Measurements from ENCODE around the gene JARID2. TPM values are rescaled to one million over a fixed set of nuclear protein-coding genes. Genes with fewer than 3 reads are reported as not detected.
A peak's percentile ranks its signal among the peaks of the same experiment; 100 is the strongest.

The JARID2 gene
- total and polyA plus RNA-seq, 3 donors from 2014 or later, result 36.1 to 60.8 (median 53.7) TPM

GRCh38 chr6:15484140-15484539, 238.3 kb downstream of the JARID2 start:
- Histone ChIP-seq H3K27me3 (no peaks in the 10 kb centered on the region), H3K4me3 (no peak overlapping the region), H3K36me3 (ENCODE audit: low read depth, missing control alignments) (no peaks in the 10 kb centered on the region), H3K4me1 (no peaks in the 10 kb centered on the region), H3K9me3 (no peaks in the 10 kb centered on the region), H3K27ac (no peak overlapping the region)
- TF ChIP-seq POLR2A (IDR thresholded peaks at IDR 0.05), result no peak
- no peak for TF ChIP-seq CTCF (IDR thresholded peaks at IDR 0.05)
- no peak for DNase-seq
- WGBS, 2 donors, result 85 to 90% methylated on average over 3 of the region's 3 CpGs
- intact Hi-C loops (cut with DNase I; ENCODE audit: low total_unique reads), result no loop called here

GRCh38 chr6:15484821-15485220, 239.0 kb downstream of the JARID2 start:
- no peaks in the 10 kb centered on the region for H3K27me3 ChIP-seq
- TF ChIP-seq CTCF (IDR thresholded peaks at IDR 0.05), result no peak
- no peak for TF ChIP-seq POLR2A (IDR thresholded peaks at IDR 0.05)
- H3K4me3 ChIP-seq, result no peak overlapping the region
- DNase-seq, result no peak
- 91 to 92% methylated on average over 4 of the region's 4 CpGs for WGBS, 2 donors
- peaks cover 4% of the 10 kb centered on the region for H3K4me1 ChIP-seq
- intact Hi-C loops (cut with DNase I; ENCODE audit: low total_unique reads), result no loop called here
- H3K27ac ChIP-seq, result no peak overlapping the region
- H3K36me3 ChIP-seq (ENCODE audit: low read depth, missing control alignments), result no peaks in the 10 kb centered on the region
- H3K9me3 ChIP-seq, result no peaks in the 10 kb centered on the region

GRCh38 chr6:15485936-15486335, 240.1 kb downstream of the JARID2 start:
- peak; percentile 9 for DNase-seq
- intact Hi-C loops (cut with DNase I; ENCODE audit: low total_unique reads), result no loop called here
- Histone ChIP-seq H3K36me3 (ENCODE audit: low read depth, missing control alignments) (no peaks in the 10 kb centered on the region), H3K27ac (no peak overlapping the region), H3K27me3 (no peaks in the 10 kb centered on the region), H3K9me3 (no peaks in the 10 kb centered on the region), H3K4me1 (peaks cover 10% of the 10 kb centered on the region), H3K4me3 (no peak overlapping the region)
- WGBS, 2 donors, result 57 to 71% methylated on average over 2 of the region's 2 CpGs
- no peak for TF ChIP-seq CTCF (IDR thresholded peaks at IDR 0.05)
- TF ChIP-seq POLR2A (IDR thresholded peaks at IDR 0.05), result no peak

- intact Hi-C loops (cut with DNase I; ENCODE audit: low total_unique reads), result no loop called here
- Histone ChIP-seq H3K27ac (no peak overlapping the region), H3K4me3 (no peak overlapping the region), H3K36me3 (ENCODE audit: low read depth, missing control alignments) (no peaks in the 10 kb centered on the region), H3K9me3 (no peaks in the 10 kb centered on the region), H3K27me3 (no peaks in the 10 kb centered on the region), H3K4me1 (peaks cover 20% of the 10 kb centered on the region)
- DNase-seq, result no peak
- TF ChIP-seq CTCF (IDR thresholded peaks at IDR 0.05) (no peak), POLR2A (IDR thresholded peaks at IDR 0.05) (no peak)
- 94 to 95% methylated on average over 13 of the region's 13 CpGs for WGBS, 2 donors
Measured at GRCh38 chr6:15487262-15487661, 241.4 kb downstream of the JARID2 start.

- H3K9me3 ChIP-seq, result no peaks in the 10 kb centered on the region
- peak; percentile 14 for DNase-seq
- no peak for TF ChIP-seq POLR2A (IDR thresholded peaks at IDR 0.05)
- no peak for TF ChIP-seq CTCF (IDR thresholded peaks at IDR 0.05)
- H3K27ac ChIP-seq, result no peak overlapping the region
- H3K4me1 ChIP-seq, result peaks cover 20% of the 10 kb centered on the region
- H3K36me3 ChIP-seq (ENCODE audit: low read depth, missing control alignments), result no peaks in the 10 kb centered on the region
- no peak overlapping the region for H3K4me3 ChIP-seq
- H3K27me3 ChIP-seq, result no peaks in the 10 kb centered on the region
- WGBS, 2 donors, result 71 to 79% methylated on average over 14 of the region's 14 CpGs
- intact Hi-C loops (cut with DNase I; ENCODE audit: low total_unique reads), result no loop called here
Measured at GRCh38 chr6:15489261-15489962, 243.5 kb downstream of the JARID2 start.

Measured in testis (tissue), 3 donors.